Measurements from ENCODE around the gene LEFTY1.

DNA sequence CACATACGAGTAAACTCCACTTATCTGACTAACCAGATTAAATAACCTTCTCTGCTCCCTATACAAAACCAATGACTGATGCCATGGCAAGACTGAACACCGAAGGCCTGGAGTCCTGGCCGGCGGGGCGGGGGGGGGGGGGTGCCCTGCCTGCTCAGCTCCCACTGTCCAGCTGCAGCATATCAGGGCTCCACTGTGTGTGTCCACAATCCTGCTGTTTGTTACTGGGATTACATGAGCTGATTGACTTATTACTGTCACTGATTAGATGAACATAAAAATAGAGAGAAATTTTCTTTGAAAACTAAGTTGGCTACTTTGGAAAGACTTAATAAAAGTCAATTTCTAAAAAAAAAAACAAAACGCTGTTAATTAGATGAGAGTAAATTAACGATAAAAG, 31.7 kb downstream of the LEFTY1 start:
- TF ChIP-seq, protein P1, sequence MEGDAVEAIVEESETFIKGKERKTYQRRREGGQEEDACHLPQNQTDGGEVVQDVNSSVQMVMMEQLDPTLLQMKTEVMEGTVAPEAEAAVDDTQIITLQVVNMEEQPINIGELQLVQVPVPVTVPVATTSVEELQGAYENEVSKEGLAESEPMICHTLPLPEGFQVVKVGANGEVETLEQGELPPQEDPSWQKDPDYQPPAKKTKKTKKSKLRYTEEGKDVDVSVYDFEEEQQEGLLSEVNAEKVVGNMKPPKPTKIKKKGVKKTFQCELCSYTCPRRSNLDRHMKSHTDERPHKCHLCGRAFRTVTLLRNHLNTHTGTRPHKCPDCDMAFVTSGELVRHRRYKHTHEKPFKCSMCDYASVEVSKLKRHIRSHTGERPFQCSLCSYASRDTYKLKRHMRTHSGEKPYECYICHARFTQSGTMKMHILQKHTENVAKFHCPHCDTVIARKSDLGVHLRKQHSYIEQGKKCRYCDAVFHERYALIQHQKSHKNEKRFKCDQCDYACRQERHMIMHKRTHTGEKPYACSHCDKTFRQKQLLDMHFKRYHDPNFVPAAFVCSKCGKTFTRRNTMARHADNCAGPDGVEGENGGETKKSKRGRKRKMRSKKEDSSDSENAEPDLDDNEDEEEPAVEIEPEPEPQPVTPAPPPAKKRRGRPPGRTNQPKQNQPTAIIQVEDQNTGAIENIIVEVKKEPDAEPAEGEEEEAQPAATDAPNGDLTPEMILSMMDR (conservative IDR thresholded peaks at IDR 0.05; ENCODE audit: low read depth, low read length): no peak
- no peak for TF ChIP-seq MXI1 (IDR thresholded peaks at IDR 0.05; ENCODE audit: borderline replicate concordance, low read depth, low read length)
- TF ChIP-seq POLR2A (IDR thresholded peaks at IDR 0.05; ENCODE audit: low read depth, low read length): no peak
- no peak for TF ChIP-seq SMC3 (IDR thresholded peaks at IDR 0.05; ENCODE audit: low read depth, low read length)
